Activated CD4-positive, alpha-beta T cell treated with anti-CD3 and anti-CD28 coated beads, Interleukin-2, amount 50 U/mL, for 24 hours (primary cell): ENCODE measurements around the gene ANTXR1.

Experiments used
- DNase-seq, 2 donors: peaks; one replicate each; pipeline ENCODE4 v3.0.0-alpha.2; 2020; ENCODE audit warnings: low read depth in 1 of 2, low spot score in 1 of 2

ANTXR1 gene

GRCh38 chr2:69070969-69071368 lies 58.0 kb downstream of the ANTXR1 start:
- DNase-seq: no peak

GRCh38 chr2:69073928-69074570 lies 61.1 kb downstream of the ANTXR1 start:
- no peak for DNase-seq

- DNase-seq: no peak
Observed at GRCh38 chr2:69074918-69075317, 61.9 kb downstream of the ANTXR1 start.

- no peak for DNase-seq
Observed at GRCh38 chr2:69075486-69075885, 62.5 kb downstream of the ANTXR1 start.

GRCh38 chr2:69076601-69077000 lies 63.6 kb downstream of the ANTXR1 start:
- no peak for DNase-seq

GRCh38 chr2:69077252-69077950 lies 64.4 kb downstream of the ANTXR1 start:
- DNase-seq: no peak

- no peak for DNase-seq
Observed at GRCh38 chr2:69080071-69080470, 67.1 kb downstream of the ANTXR1 start.

GRCh38 chr2:69081001-69081580 lies 68.1 kb downstream of the ANTXR1 start:
- DNase-seq: no peak

- DNase-seq: no peak
Observed at GRCh38 chr2:69081757-69082156, 68.8 kb downstream of the ANTXR1 start.

- DNase-seq: no peak
Observed at GRCh38 chr2:69082430-69082997, 69.5 kb downstream of the ANTXR1 start.

GRCh38 chr2:69083235-69083748 lies 70.3 kb downstream of the ANTXR1 start:
- no peak for DNase-seq

GRCh38 chr2:69084492-69084891 lies 71.5 kb downstream of the ANTXR1 start:
- no peak for DNase-seq

GRCh38 chr2:69086466-69086865 lies 73.5 kb downstream of the ANTXR1 start:
- no peak for DNase-seq

GRCh38 chr2:69087211-69087911 lies 74.4 kb downstream of the ANTXR1 start:
- no peak for DNase-seq

GRCh38 chr2:69087912-69088240 lies 74.9 kb downstream of the ANTXR1 start:
- DNase-seq: no peak

GRCh38 chr2:69088466-69088865 lies 75.5 kb downstream of the ANTXR1 start:
- DNase-seq: no peak

- no peak for DNase-seq
Observed at GRCh38 chr2:69089266-69089665, 76.3 kb downstream of the ANTXR1 start.

- DNase-seq: no peak
Observed at GRCh38 chr2:69089998-69090397, 77.0 kb downstream of the ANTXR1 start.

GRCh38 chr2:69090820-69091219 lies 77.8 kb downstream of the ANTXR1 start:
- DNase-seq: no peak

- DNase-seq: no peak
Observed at GRCh38 chr2:69092857-69093256, 79.9 kb downstream of the ANTXR1 start.

- DNase-seq: no peak
Observed at GRCh38 chr2:69095305-69095704, 82.3 kb downstream of the ANTXR1 start.
